Panc1 (cell line): ENCODE results near the gene AKR1C8. TPM values are rescaled to one million over a fixed set of nuclear protein-coding genes. Genes with fewer than 3 reads are reported as not detected.

ENCODE experiments used
- ATAC-seq: fragments of 200-7000 bp; cut with Tn5 transposase; 2 replicates; pipeline ENCODE4 v1.9.1; 2020; ENCODE audit warnings: mild to moderate bottlenecking, moderate library complexity
- BruUV-seq: library from RNA; stranded (reverse); fragments of 400-500 nt; replicated peaks from 2 replicates; lab custom pipeline; 2021; lab: Mats Ljungman, UMichigan
- CTCF ChIA-PET: fragments of 300-600 bp; sonication (Branson Sonifier 250); formaldehyde crosslinking; loops from one replicate; lab custom pipeline; 2022; ENCODE audit warnings: antibody characterized with exemption; lab: Charles Lee
- POLR2A ChIA-PET: fragments of 300-600 bp; sonication (Branson Sonifier 250); formaldehyde crosslinking; loops from one replicate; lab custom pipeline; 2022; ENCODE audit warnings: antibody characterized with exemption; lab: Charles Lee
- DNase-seq: peaks from one replicate; pipeline ENCODE4 v3.0.0-alpha.2; 2010; ENCODE audit warnings: low read depth, low spot score
- H3K27ac ChIP-seq: 2 replicates; pipeline ENCODE4 v1.5.1; 2011; ENCODE audit warnings: mild to moderate bottlenecking, low read length, inconsistent platforms
- H3K27me3 ChIP-seq: fragments of 200-500 bp; sonication (Bioruptor generic); 2 replicates; pipeline ENCODE4 v1.6.0; 2014; ENCODE audit warnings: low read length, inconsistent platforms; ENCODE audit not compliant: control insufficient read depth, insufficient read depth
- H3K36me3 ChIP-seq: fragments of 200-500 bp; sonication (Bioruptor generic); 2 replicates; pipeline ENCODE4 v1.5.1; 2014; ENCODE audit warnings: inconsistent platforms, mild to moderate bottlenecking, low read length, moderate library complexity; ENCODE audit not compliant: control insufficient read depth, insufficient read depth
- H3K4me1 ChIP-seq: 2 replicates; pipeline ENCODE4 v1.5.1; 2011; ENCODE audit warnings: inconsistent platforms, mild to moderate bottlenecking, low read length, moderate library complexity; ENCODE audit not compliant: control insufficient read depth, insufficient read depth
- H3K4me3 ChIP-seq, 2 experiments: 2 replicates each; pipeline ENCODE4 v1.5.1; 2011 to 2012; ENCODE audit warnings: low read depth in 2 of 2, low read length in 2 of 2, mild to moderate bottlenecking in 2 of 2, inconsistent platforms in 1 of 2, moderate library complexity in 1 of 2
- H3K9me3 ChIP-seq: fragments of 200-500 bp; sonication (Bioruptor generic); 2 replicates; pipeline ENCODE4 v1.5.1; 2014; ENCODE audit warnings: low read depth, mild to moderate bottlenecking, inconsistent platforms, low read length, moderate library complexity; ENCODE audit not compliant: control insufficient read depth, insufficient read depth
- CTCF ChIP-seq: fragments of 450-650 bp; IDR thresholded peaks from 2 replicates; pipeline ENCODE4 v1.5.1; 2017; ENCODE audit warnings: mild to moderate bottlenecking
- POLR2AphosphoS5 ChIP-seq: IDR thresholded peaks from 2 replicates; pipeline ENCODE4 v1.6.1; 2012; ENCODE audit warnings: mild to moderate bottlenecking, low read depth, low read length, moderate library complexity
- REST ChIP-seq, 2 experiments: IDR thresholded peaks; 2 replicates each; pipeline ENCODE4 v1.6.1; 2011 to 2012; ENCODE audit warnings: low read depth in 2 of 2, control low read depth in 1 of 2, low read length in 1 of 2, mild to moderate bottlenecking in 1 of 2, moderate library complexity in 1 of 2; ENCODE audit not compliant: insufficient read depth in 1 of 2
- SIN3A ChIP-seq: IDR thresholded peaks from 2 replicates; pipeline ENCODE4 v1.6.1; 2012; ENCODE audit warnings: low read depth, mild to moderate bottlenecking, low read length, moderate library complexity, borderline replicate concordance; ENCODE audit not compliant: insufficient read depth
- TCF7L2 ChIP-seq: IDR thresholded peaks from 2 replicates; pipeline ENCODE4 v1.6.1; 2011; ENCODE audit warnings: mild to moderate bottlenecking, low read depth, low read length, inconsistent platforms
- in situ Hi-C: cut with HindIII; loops from 2 replicates; pipeline ENCODE4 v1.10.0; 2016; ENCODE audit warnings: low sequenced_read_pairs, low pct_unique_long_range_greater_than_20kb
- intact Hi-C: fragments of 100-400 bp; cut with micrococcal nuclease; formaldehyde crosslinking; loops from one replicate; pipeline ENCODE4 v1.10.0; 2022; ENCODE audit not compliant: unreplicated experiment
- total RNA-seq: library from RNA; stranded (reverse); gene quantifications from one replicate; pipeline ENCODE4 v1.2.1, GENCODE V29; 2021; ENCODE audit not compliant: unreplicated experiment

The AKR1C8 gene
- total RNA-seq, 1 experiment from 2014 or later: not detected

- no TSS peak for BruUV-seq
- intact Hi-C loops: no loop called here
- in situ Hi-C loops: no loop called here
Observed at GRCh38 chr10:5148678-5149032, 36.3 kb downstream of the AKR1C8 start.

GRCh38 chr10:5147981-5148677, 36.8 kb downstream of the AKR1C8 start:
- Histone ChIP-seq H3K4me1 (no peaks in the 10 kb centered on the region), H3K4me3 (no peak overlapping the region), H3K9me3 (no peaks in the 10 kb centered on the region), H3K27ac (no peak overlapping the region), H3K27me3 (no peaks in the 10 kb centered on the region), H3K36me3 (no peaks in the 10 kb centered on the region)
- in situ Hi-C loops (no loop called here), intact Hi-C loops (no loop called here)
- ATAC-seq (no peak), DNase-seq (no peak)
- ChIA-PET CTCF (no interaction called here), POLR2A (no interaction called here)
- TF ChIP-seq CTCF (no peak), REST (IDR thresholded peaks at IDR 0.05; ENCODE audit: insufficient read depth in 1 of 2, low read depth in 2 of 2, low read length in 1 of 2) (no peak), TCF7L2 (no peak), SIN3A (no peak), POLR2AphosphoS5 (no peak)
- no TSS peak for BruUV-seq

More at GRCh38 chr10:5148678-5149032, 36.3 kb downstream of the AKR1C8 start:
- Histone ChIP-seq H3K4me3 (no peak overlapping the region), H3K9me3 (no peaks in the 10 kb centered on the region), H3K36me3 (no peaks in the 10 kb centered on the region), H3K4me1 (no peaks in the 10 kb centered on the region), H3K27ac (no peak overlapping the region), H3K27me3 (no peaks in the 10 kb centered on the region)
- DNase-seq (no peak), ATAC-seq (no peak)
- POLR2A ChIA-PET: no interaction called here
- CTCF ChIA-PET: no interaction called here
- TF ChIP-seq REST (IDR thresholded peaks at IDR 0.05; ENCODE audit: insufficient read depth in 1 of 2, low read depth in 2 of 2, low read length in 1 of 2): no peak
- TF ChIP-seq SIN3A: no peak
- TF ChIP-seq POLR2AphosphoS5: no peak
- TF ChIP-seq TCF7L2: no peak
- TF ChIP-seq CTCF: no peak
